Ovary (tissue), 9 donors: ENCODE data around the gene THSD4. TPM values are rescaled to one million over a fixed set of nuclear protein-coding genes. Genes with fewer than 3 reads are reported as not detected.

ENCODE experiments used
- DNase-seq, 5 donors: peaks; one replicate each; pipeline ENCODE4 v3.0.0-alpha.2; 2019 to 2020
- H3K27ac ChIP-seq, 2 donors: fragments of 200-600 bp; one replicate each; pipeline versions ENCODE4 v1.5.1 to v1.8.0; 2019 to 2022
- H3K27me3 ChIP-seq: fragments of 200-600 bp; one replicate; pipeline ENCODE4 v1.8.0; 2022
- H3K36me3 ChIP-seq: fragments of 200-600 bp; sonication (generic); one replicate; pipeline ENCODE4 v1.5.1; 2019
- H3K4me1 ChIP-seq: one replicate; pipeline ENCODE4 v1.8.1; 2013; ENCODE audit warnings: mild to moderate bottlenecking, moderate library complexity; ENCODE audit not compliant: insufficient read depth
- H3K4me3 ChIP-seq: fragments of 200-600 bp; sonication (generic); one replicate; pipeline ENCODE4 v1.5.1; 2017
- H3K9me3 ChIP-seq, 2 donors: fragments of 200-600 bp in 1 of 2; sonication (generic) in 1 of 2; one replicate each; pipeline versions ENCODE4 v1.5.1 to v1.8.1; 2013 to 2019; ENCODE audit warnings: mild to moderate bottlenecking in 1 of 2, moderate library complexity in 1 of 2
- EP300 ChIP-seq: sonication (generic); formaldehyde crosslinking; IDR thresholded peaks from one replicate; pipeline ENCODE4 v1.6.1; 2017; ENCODE audit warnings: antibody characterized with exemption
- POLR2A ChIP-seq: fragments of 450-650 bp; IDR thresholded peaks from one replicate; pipeline ENCODE4 v1.6.1; 2017; ENCODE audit warnings: antibody characterized with exemption, mild to moderate bottlenecking, moderate library complexity
- WGBS, 3 donors: extraction: QIAGEN DNeasy Blood & Tissue Kit in 1 of 3; methylation state at CpG; one replicate each; pipeline versions ENCODE4 v1.1.5 to v1.1.7; 2013 to 2017; 5-methylcytosine and 5-hydroxymethylcytosine counted together
- intact Hi-C, 4 donors: fragments of 100-400 bp; cut with DNase I; formaldehyde crosslinking; loops; one replicate each; pipeline versions ENCODE4 v1.11.0 to v1.15.1; 2022 to 2023
- polyA plus RNA-seq, 2 donors: library from polyadenylated mRNA; stranded (reverse); fragments of 200-250 nt in 1 of 2; fragments of 350-450 nt in 1 of 2; fragmentation: Illumina TruSeq in 1 of 2; extraction: RNeasy Lipid Tissue Mini Kit (QIAGEN cat#74804) in 1 of 2; gene quantifications; one replicate each; pipeline ENCODE4 v1.2.3, GENCODE V29; 2013 to 2014
- total RNA-seq, 7 donors: library from RNA; depleted of rRNA in 2 of 7; stranded (reverse); fragments of >200 nt in 2 of 7; fragmentation: NEBNext Ultra II Directional in 3 of 7; extraction: Animal tissue kit (Norgen Biotek cat#: 25700) in 3 of 7; gene quantifications; one replicate each; pipeline versions ENCODE4 v1.1.0 to v1.2.4, GENCODE V29; 2016 to 2023
- TF ChIP-seq, protein P1 (sequence below), 3 donors: fragments of 450-650 bp in 2 of 3; fragments of 200-600 bp in 1 of 3; IDR thresholded peaks; one replicate each; pipeline versions ENCODE4 v1.5.1 to v1.8.0; 2016 to 2022; ENCODE audit warnings: antibody characterized with exemption in 3 of 3, mild to moderate bottlenecking in 1 of 3
- donor health status: DM: no; HTN: no; CAD: no; lungs with moderate emphysema.
- donor health status: DM: no; HTN: no; CAD: no.
- donor health status: Bipolar disorder and iron deficiency.
- donor health status: DM: yes; HTN: yes; CAD: no.
- donor health status: DM: no; HTN: no; CAD: no.
- donor health status: DM: yes; HTN: yes; CAD: no.

The THSD4 gene
- total and polyA plus RNA-seq, 9 donors, result 3.2 to 53.4 (median 13.5) TPM

DNA sequence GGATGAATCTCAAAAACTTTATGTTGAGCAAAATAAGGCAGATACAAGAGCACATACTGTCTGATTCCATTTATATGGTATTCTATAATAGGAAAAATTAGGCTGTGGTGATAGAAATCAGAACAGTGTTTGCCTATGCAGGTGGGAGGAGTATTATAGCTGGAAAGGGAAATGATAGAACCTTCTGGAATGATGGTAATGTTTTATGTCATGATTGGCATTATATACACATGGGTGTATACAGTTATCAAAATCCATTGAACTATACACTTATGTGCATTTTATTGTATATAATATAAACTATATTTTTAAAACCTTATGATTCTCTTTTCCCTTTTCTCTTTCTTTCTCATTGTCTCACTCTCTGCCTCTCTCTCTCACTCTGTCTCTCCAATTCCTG, 156.1 kb downstream of the THSD4 start:
- Histone ChIP-seq H3K27ac (no peak overlapping the region), H3K4me1 (no peaks in the 10 kb centered on the region), H3K4me3 (no peak overlapping the region), H3K9me3 (no peaks in the 10 kb centered on the region), H3K36me3 (no peaks in the 10 kb centered on the region), H3K27me3 (no peaks in the 10 kb centered on the region)
- TF ChIP-seq POLR2A (no peak), EP300 (no peak)
- TF ChIP-seq, protein P1, sequence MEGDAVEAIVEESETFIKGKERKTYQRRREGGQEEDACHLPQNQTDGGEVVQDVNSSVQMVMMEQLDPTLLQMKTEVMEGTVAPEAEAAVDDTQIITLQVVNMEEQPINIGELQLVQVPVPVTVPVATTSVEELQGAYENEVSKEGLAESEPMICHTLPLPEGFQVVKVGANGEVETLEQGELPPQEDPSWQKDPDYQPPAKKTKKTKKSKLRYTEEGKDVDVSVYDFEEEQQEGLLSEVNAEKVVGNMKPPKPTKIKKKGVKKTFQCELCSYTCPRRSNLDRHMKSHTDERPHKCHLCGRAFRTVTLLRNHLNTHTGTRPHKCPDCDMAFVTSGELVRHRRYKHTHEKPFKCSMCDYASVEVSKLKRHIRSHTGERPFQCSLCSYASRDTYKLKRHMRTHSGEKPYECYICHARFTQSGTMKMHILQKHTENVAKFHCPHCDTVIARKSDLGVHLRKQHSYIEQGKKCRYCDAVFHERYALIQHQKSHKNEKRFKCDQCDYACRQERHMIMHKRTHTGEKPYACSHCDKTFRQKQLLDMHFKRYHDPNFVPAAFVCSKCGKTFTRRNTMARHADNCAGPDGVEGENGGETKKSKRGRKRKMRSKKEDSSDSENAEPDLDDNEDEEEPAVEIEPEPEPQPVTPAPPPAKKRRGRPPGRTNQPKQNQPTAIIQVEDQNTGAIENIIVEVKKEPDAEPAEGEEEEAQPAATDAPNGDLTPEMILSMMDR (IDR thresholded peaks at IDR 0.05), result no peak
- intact Hi-C loops, result no loop called here
- no peak for DNase-seq

DNA sequence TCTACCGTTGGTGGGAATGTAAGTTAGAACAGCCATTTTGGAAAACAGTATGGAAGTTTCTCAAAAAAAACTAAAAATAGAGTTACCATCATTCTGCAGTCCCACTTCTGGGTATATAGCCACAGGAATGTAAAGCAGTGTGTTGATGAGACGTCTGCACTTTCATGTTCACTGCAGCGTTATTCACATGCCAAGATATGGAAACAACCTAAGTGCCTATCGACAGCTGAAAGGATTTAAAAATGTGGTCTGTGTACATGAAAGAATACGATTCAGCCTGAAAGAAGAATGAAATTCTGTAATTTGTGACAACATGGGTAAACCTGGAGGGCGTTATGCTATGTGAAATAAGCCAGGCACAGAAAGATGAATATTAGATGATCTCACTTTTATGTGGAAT, 157.7 kb downstream of the THSD4 start:
- no peak for DNase-seq

DNA sequence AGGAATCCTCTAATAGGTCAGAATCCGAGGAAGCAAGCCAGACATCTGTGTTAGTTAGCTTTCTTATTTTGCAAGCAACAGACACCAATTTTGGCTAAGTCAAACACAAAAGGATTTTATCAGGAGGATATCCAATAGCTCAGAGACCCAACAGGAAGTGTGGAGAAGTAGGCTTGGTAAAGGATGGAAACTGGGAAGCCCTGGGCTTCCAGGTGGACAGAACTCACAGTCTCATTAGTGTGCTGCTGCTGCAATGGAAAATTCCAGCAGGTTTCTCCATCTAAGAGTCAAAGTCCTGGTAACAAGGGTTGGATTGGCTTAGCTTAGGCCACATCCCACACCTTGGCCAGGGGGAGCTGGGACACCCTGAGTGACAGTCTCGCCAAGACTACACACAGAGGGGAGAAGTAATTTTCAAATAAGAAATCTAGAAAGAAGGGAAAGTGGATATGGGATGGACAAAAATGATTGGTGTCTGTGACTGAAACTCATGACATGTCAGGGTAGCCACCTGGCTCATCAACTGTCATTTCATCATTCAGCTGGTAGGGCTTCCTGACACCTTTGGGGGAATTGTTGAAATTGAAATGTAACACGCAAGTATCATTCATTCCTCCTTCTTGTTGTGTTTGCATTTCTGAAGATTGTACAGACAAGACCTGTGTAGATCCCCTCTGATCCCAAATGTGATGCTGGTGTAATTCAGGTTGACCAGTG, 158.6 kb downstream of the THSD4 start:
- Histone ChIP-seq H3K4me3 (no peak overlapping the region), H3K4me1 (no peaks in the 10 kb centered on the region), H3K27ac (no peak overlapping the region), H3K36me3 (no peaks in the 10 kb centered on the region), H3K9me3 (no peaks in the 10 kb centered on the region), H3K27me3 (no peaks in the 10 kb centered on the region)
- intact Hi-C loops, result no loop called here
- TF ChIP-seq, protein P1 (IDR thresholded peaks at IDR 0.05), result no peak
- WGBS, 3 donors, result 78 to 85% (median 81%) methylated on average over 3 of the region's 3 CpGs
- no peak for DNase-seq

More for the DNA sequence above, 157.7 kb downstream of the THSD4 start:
- Histone ChIP-seq H3K4me3 (no peak overlapping the region), H3K9me3 (no peaks in the 10 kb centered on the region), H3K27me3 (no peaks in the 10 kb centered on the region), H3K36me3 (no peaks in the 10 kb centered on the region), H3K4me1 (no peaks in the 10 kb centered on the region), H3K27ac (no peak overlapping the region)
- WGBS, 3 donors, result 80 to 89% (median 83%) methylated on average over 6 of the region's 6 CpGs
- intact Hi-C loops, result no loop called here
- TF ChIP-seq, protein P1 (IDR thresholded peaks at IDR 0.05), result no peak
- no peak for TF ChIP-seq POLR2A
- no peak for TF ChIP-seq EP300

DNA sequence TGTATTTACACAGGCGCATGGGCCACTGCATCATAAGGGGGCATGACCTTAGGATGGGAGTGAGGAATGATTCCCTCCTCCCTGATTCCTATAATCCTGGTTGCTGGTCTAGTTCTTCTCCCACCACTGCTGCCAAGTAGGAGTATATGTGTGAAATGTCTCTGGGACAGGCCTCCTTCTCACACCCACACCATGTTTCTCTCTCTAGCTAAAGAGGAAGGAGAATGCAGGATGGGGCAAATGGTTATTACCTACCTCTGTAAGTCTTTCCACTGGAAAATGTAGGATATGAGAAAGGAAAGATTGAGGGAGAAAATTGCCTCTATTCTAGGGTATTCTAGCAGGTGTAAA, 159.2 kb downstream of the THSD4 start:
- intact Hi-C loops, result no loop called here
- Histone ChIP-seq H3K27me3 (no peaks in the 10 kb centered on the region), H3K36me3 (no peaks in the 10 kb centered on the region), H3K27ac (no peak overlapping the region), H3K4me1 (peaks cover 2% of the 10 kb centered on the region), H3K4me3 (no peak overlapping the region), H3K9me3 (no peaks in the 10 kb centered on the region)
- 95 to 100% (median 96%) methylated on average over 1 of the region's 1 CpG for WGBS, 3 donors
- DNase-seq, result no peak
- TF ChIP-seq POLR2A, result no peak
- no peak for TF ChIP-seq EP300
- TF ChIP-seq, protein P1 (IDR thresholded peaks at IDR 0.05), result no peak
